Hepatocyte (in vitro differentiated cells): Measurements from ENCODE around the gene ABCA1. TPM values are rescaled to one million over a fixed set of nuclear protein-coding genes. Genes with fewer than 3 reads are reported as not detected.

Source experiments
- DNase-seq: peaks from one replicate; pipeline ENCODE4 v3.0.0-alpha.2; 2016; ENCODE audit warnings: low spot score
- H2AFZ ChIP-seq: fragments of 200-600 bp; sonication (generic); 2 replicates; pipeline ENCODE4 v1.6.0; 2016; ENCODE audit warnings: antibody characterized with exemption, mild to moderate bottlenecking
- H3K27ac ChIP-seq: fragments of 200-600 bp; sonication (generic); 2 replicates; pipeline ENCODE4 v1.5.1; 2016; ENCODE audit warnings: mild to moderate bottlenecking
- H3K27me3 ChIP-seq: fragments of 200-600 bp; sonication (generic); 2 replicates; pipeline ENCODE4 v1.6.1; 2016
- H3K36me3 ChIP-seq: fragments of 200-600 bp; sonication (generic); replicated peaks from 2 replicates; pipeline ENCODE4 v1.5.1; 2016; ENCODE audit warnings: low read depth; ENCODE audit not compliant: insufficient read depth
- H3K4me1 ChIP-seq: fragments of 200-600 bp; sonication (generic); 2 replicates; pipeline ENCODE4 v1.5.1; 2016; ENCODE audit warnings: mild to moderate bottlenecking, moderate library complexity; ENCODE audit not compliant: insufficient read depth
- H3K4me2 ChIP-seq: fragments of 200-600 bp; sonication (generic); 2 replicates; pipeline ENCODE4 v1.6.0; 2016
- H3K4me3 ChIP-seq: fragments of 200-600 bp; sonication (generic); 2 replicates; pipeline ENCODE4 v1.5.1; 2016; ENCODE audit warnings: mild to moderate bottlenecking
- H3K79me2 ChIP-seq: fragments of 200-600 bp; sonication (generic); 2 replicates; pipeline ENCODE4 v1.6.0; 2017; ENCODE audit warnings: mild to moderate bottlenecking
- H3K9me2 ChIP-seq: fragments of 200-600 bp; sonication (generic); replicated peaks from 2 replicates; pipeline ENCODE4 v1.6.0; 2017; ENCODE audit warnings: mild to moderate bottlenecking; ENCODE audit not compliant: insufficient read depth
- H3K9me3 ChIP-seq: fragments of 200-600 bp; sonication (generic); 2 replicates; pipeline ENCODE4 v1.5.1; 2016; ENCODE audit warnings: low read depth, mild to moderate bottlenecking
- H4K20me1 ChIP-seq: fragments of 200-600 bp; sonication (generic); 2 replicates; pipeline ENCODE4 v1.6.0; 2016; ENCODE audit warnings: mild to moderate bottlenecking; ENCODE audit not compliant: insufficient read depth, poor library complexity, severe bottlenecking
- CTCF ChIP-seq: fragments of 200-600 bp; sonication (generic); IDR thresholded peaks from 2 replicates; pipeline ENCODE4 v1.5.1; 2016; ENCODE audit warnings: antibody characterized with exemption, mild to moderate bottlenecking; ENCODE audit not compliant: poor library complexity
- EZH2 ChIP-seq: fragments of 200-600 bp; sonication (generic); IDR thresholded peaks from 2 replicates; pipeline ENCODE4 v1.6.1; 2016; ENCODE audit warnings: antibody characterized with exemption, mild to moderate bottlenecking, borderline replicate concordance
- EZH2phosphoT487 ChIP-seq: fragments of 200-600 bp; sonication (generic); IDR thresholded peaks from one replicate; pipeline ENCODE4 v1.6.1; 2018; ENCODE audit warnings: antibody characterized with exemption, mild to moderate bottlenecking, low read depth, moderate library complexity; ENCODE audit not compliant: unreplicated experiment, severe bottlenecking
- WGBS: methylation state at CpG from one replicate; pipeline ENCODE4 v1.1.6; 2016; ENCODE audit warnings: low lambda C conversion rate; ENCODE audit errors: missing lambda C conversion rate; 5-methylcytosine and 5-hydroxymethylcytosine counted together
- polyA plus RNA-seq: library from polyadenylated mRNA; unstranded; fragments of >200 nt; fragmentation: Nextera tagmentation; extraction: Ambion mirVana; gene quantifications from 2 replicates; pipeline ENCODE4 v1.2.1, GENCODE V29; 2016
- total RNA-seq: library from RNA; depleted of rRNA; stranded (reverse); fragments of >200 nt; gene quantifications from 2 replicates; pipeline ENCODE4 v1.2.3, GENCODE V29; 2014

Gene ABCA1
- total and polyA plus RNA-seq, 2 experiments from 2014 or later = 14.5 to 87.4 TPM

GRCh38 chr9:104882086-104882485, 45.9 kb downstream of the ABCA1 start:
- TF ChIP-seq CTCF = no peak
- no peak for TF ChIP-seq EZH2phosphoT487
- no peak for TF ChIP-seq EZH2
- peaks cover 10% of the 10 kb centered on the region for H4K20me1 ChIP-seq
- H3K9me3 ChIP-seq = no peaks in the 10 kb centered on the region
- no peaks in the 10 kb centered on the region for H3K9me2 ChIP-seq
- 61% methylated on average over 4 of the region's 4 CpGs for WGBS
- peaks cover 23% of the 10 kb centered on the region for H3K4me1 ChIP-seq
- H3K27ac ChIP-seq = no peak overlapping the region
- no peaks in the 10 kb centered on the region for H3K36me3 ChIP-seq
- DNase-seq = no peak
- H3K4me3 ChIP-seq = no peak overlapping the region
- no peak overlapping the region for H2AFZ ChIP-seq
- H3K27me3 ChIP-seq = no peaks in the 10 kb centered on the region
- H3K79me2 ChIP-seq = peaks cover 54% of the 10 kb centered on the region
- H3K4me2 ChIP-seq = no peak overlapping the region

GRCh38 chr9:104879555-104880309, 48.2 kb downstream of the ABCA1 start:
- Histone ChIP-seq H3K79me2 (peaks cover 51% of the 10 kb centered on the region), H3K4me2 (no peak overlapping the region), H4K20me1 (peaks cover 10% of the 10 kb centered on the region), H3K27me3 (no peaks in the 10 kb centered on the region), H2AFZ (no peak overlapping the region), H3K4me1 (peaks cover 10% of the 10 kb centered on the region), H3K9me2 (no peaks in the 10 kb centered on the region), H3K9me3 (no peaks in the 10 kb centered on the region), H3K4me3 (no peak overlapping the region), H3K36me3 (no peaks in the 10 kb centered on the region), H3K27ac (peak overlapping the region; percentile 70)
- TF ChIP-seq EZH2phosphoT487 (no peak), EZH2 (no peak), CTCF (no peak)
- WGBS = 91% methylated on average over 5 of the region's 5 CpGs
- no peak for DNase-seq

- Histone ChIP-seq H3K27ac (no peak overlapping the region), H2AFZ (no peak overlapping the region), H3K4me2 (no peak overlapping the region), H3K4me1 (peaks cover 22% of the 10 kb centered on the region), H4K20me1 (peaks cover 21% of the 10 kb centered on the region), H3K4me3 (no peak overlapping the region), H3K36me3 (no peaks in the 10 kb centered on the region), H3K27me3 (no peaks in the 10 kb centered on the region), H3K9me2 (no peaks in the 10 kb centered on the region), H3K79me2 (peaks cover 61% of the 10 kb centered on the region), H3K9me3 (no peaks in the 10 kb centered on the region)
- WGBS = 100% methylated on average over 1 of the region's 1 CpG
- TF ChIP-seq EZH2phosphoT487 = no peak
- no peak for TF ChIP-seq EZH2
- no peak for TF ChIP-seq CTCF
- no peak for DNase-seq
Observed at GRCh38 chr9:104876587-104876986, 51.4 kb downstream of the ABCA1 start.
